ENCODE data around the gene TAF11.

- no peak for TF ChIP-seq CTCF (IDR thresholded peaks at IDR 0.05 in 8 of 11, conservative IDR thresholded peaks at IDR 0.05 in 3 of 11)
- no peak for TF ChIP-seq POLR2A (IDR thresholded peaks at IDR 0.05)
- peak in 1 of 3 donors; percentile 13 for TF ChIP-seq POLR2AphosphoS5 (IDR thresholded peaks at IDR 0.05)
Measured at GRCh38 chr6:34839666-34840352, 48.0 kb downstream of the TAF11 start.

Data from spleen (tissue), 7 donors.